T-helper 17 cell (primary cell): ENCODE results near the gene ZNF438. TPM values are rescaled to one million over a fixed set of nuclear protein-coding genes. Genes with fewer than 3 reads are reported as not detected.
A peak's percentile ranks its signal among the peaks of the same experiment; 100 is the strongest.

Experiments used
- ATAC-seq: fragments of 150-1000 bp; cut with Tn5 transposase; 2 replicates; pipeline ENCODE4 v1.10.0; 2021; ENCODE audit warnings: mild to moderate bottlenecking, moderate library complexity
- DNase-seq, 3 donors: peaks; one replicate each; pipeline versions ENCODE4 v3.0.0 to v3.0.0-alpha.2; 2020 to 2021
- H3K9me3 ChIP-seq: one replicate; pipeline ENCODE4 v1.7.0; 2013; ENCODE audit warnings: low read length, mild to moderate bottlenecking; ENCODE audit not compliant: control insufficient read depth, poor library complexity, severe bottlenecking
- H3K27ac Mint-ChIP-seq: one replicate; pipeline ENCODE4 v1.8.0; 2022; ENCODE audit warnings: mild to moderate bottlenecking, moderate library complexity, mixed read lengths
- H3K27me3 Mint-ChIP-seq: one replicate; pipeline ENCODE4 v1.8.0; 2022; ENCODE audit warnings: mixed read lengths
- H3K36me3 Mint-ChIP-seq: one replicate; pipeline ENCODE4 v1.8.0; 2022; ENCODE audit warnings: low read depth, mixed read lengths
- H3K4me1 Mint-ChIP-seq: one replicate; pipeline ENCODE4 v1.8.0; 2022; ENCODE audit warnings: mild to moderate bottlenecking, mixed read lengths
- H3K4me3 Mint-ChIP-seq: one replicate; pipeline ENCODE4 v1.8.0; 2022; ENCODE audit warnings: mild to moderate bottlenecking, moderate library complexity, mixed read lengths
- total RNA-seq, 4 donors: library from RNA in 2 of 4; stranded (reverse) in 2 of 4; gene quantifications; one replicate each; pipeline ENCODE4 v1.2.3 and lab custom pipeline; 2022 to 2026

Gene ZNF438
- total RNA-seq, 2 donors from 2014 or later: 3.1 to 3.7 TPM

- DNase-seq: no peak
- H3K9me3 ChIP-seq: no peaks in the 10 kb centered on the region
- Mint-ChIP-seq H3K4me1 (peaks cover 2% of the 10 kb centered on the region), H3K27me3 (peaks cover 7% of the 10 kb centered on the region), H3K36me3 (no peaks in the 10 kb centered on the region), H3K27ac (no peak overlapping the region), H3K4me3 (no peak overlapping the region)
- ATAC-seq: no peak
Observed at GRCh38 chr10:30830315-30831230, 201.1 kb downstream of the ZNF438 start.

GRCh38 chr10:30829901-30830300 is 201.8 kb downstream of the ZNF438 start:
- DNase-seq (no peak), ATAC-seq (no peak)
- Mint-ChIP-seq H3K27ac (no peak overlapping the region), H3K4me1 (peaks cover 2% of the 10 kb centered on the region), H3K27me3 (peaks cover 7% of the 10 kb centered on the region), H3K4me3 (no peak overlapping the region), H3K36me3 (no peaks in the 10 kb centered on the region)
- H3K9me3 ChIP-seq: no peaks in the 10 kb centered on the region

GRCh38 chr10:30828680-30829079 is 203.0 kb downstream of the ZNF438 start:
- no peak for DNase-seq
- no peaks in the 10 kb centered on the region for H3K36me3 Mint-ChIP-seq
- H3K27me3 Mint-ChIP-seq: peaks cover 7% of the 10 kb centered on the region
- no peak overlapping the region for H3K27ac Mint-ChIP-seq
- H3K4me3 Mint-ChIP-seq: no peak overlapping the region
- ATAC-seq: no peak
- no peaks in the 10 kb centered on the region for H3K9me3 ChIP-seq
- peaks cover 2% of the 10 kb centered on the region for H3K4me1 Mint-ChIP-seq

- no peak for DNase-seq
- peaks cover 2% of the 10 kb centered on the region for H3K4me1 Mint-ChIP-seq
- ATAC-seq: no peak
Observed at GRCh38 chr10:30828164-30828563, 203.5 kb downstream of the ZNF438 start.

GRCh38 chr10:30827531-30828120 is 204.0 kb downstream of the ZNF438 start:
- Mint-ChIP-seq H3K27ac (no peak overlapping the region), H3K4me1 (peaks cover 2% of the 10 kb centered on the region), H3K27me3 (peaks cover 7% of the 10 kb centered on the region), H3K4me3 (no peak overlapping the region), H3K36me3 (no peaks in the 10 kb centered on the region)
- ATAC-seq: no peak
- H3K9me3 ChIP-seq: no peaks in the 10 kb centered on the region
- no peak for DNase-seq

More at GRCh38 chr10:30828164-30828563, 203.5 kb downstream of the ZNF438 start:
- Mint-ChIP-seq H3K27me3 (peaks cover 7% of the 10 kb centered on the region), H3K4me3 (no peak overlapping the region), H3K27ac (no peak overlapping the region), H3K36me3 (no peaks in the 10 kb centered on the region)
- H3K9me3 ChIP-seq: no peaks in the 10 kb centered on the region

- Mint-ChIP-seq H3K27ac (no peak overlapping the region), H3K4me1 (peaks cover 4% of the 10 kb centered on the region)
- no peak for ATAC-seq
Observed at GRCh38 chr10:30826679-30827078, 205.0 kb downstream of the ZNF438 start.

GRCh38 chr10:30825495-30825894 is 206.2 kb downstream of the ZNF438 start:
- no peak overlapping the region for H3K27ac Mint-ChIP-seq
- no peaks in the 10 kb centered on the region for H3K36me3 Mint-ChIP-seq

More at GRCh38 chr10:30826679-30827078, 205.0 kb downstream of the ZNF438 start:
- DNase-seq: no peak
- Mint-ChIP-seq H3K36me3 (no peaks in the 10 kb centered on the region), H3K4me3 (no peak overlapping the region), H3K27me3 (peaks cover 7% of the 10 kb centered on the region)
- no peaks in the 10 kb centered on the region for H3K9me3 ChIP-seq

GRCh38 chr10:30825022-30825421 is 206.6 kb downstream of the ZNF438 start:
- H3K9me3 ChIP-seq: no peaks in the 10 kb centered on the region
- no peak overlapping the region for H3K27ac Mint-ChIP-seq
- H3K4me3 Mint-ChIP-seq: no peak overlapping the region
- peaks cover 7% of the 10 kb centered on the region for H3K27me3 Mint-ChIP-seq
- no peak for DNase-seq
- peaks cover 5% of the 10 kb centered on the region for H3K4me1 Mint-ChIP-seq
- no peak for ATAC-seq
- no peaks in the 10 kb centered on the region for H3K36me3 Mint-ChIP-seq

More at GRCh38 chr10:30825495-30825894, 206.2 kb downstream of the ZNF438 start:
- H3K9me3 ChIP-seq: no peaks in the 10 kb centered on the region
- ATAC-seq (no peak), DNase-seq (no peak)
- Mint-ChIP-seq H3K27me3 (peaks cover 7% of the 10 kb centered on the region), H3K4me1 (peaks cover 5% of the 10 kb centered on the region), H3K4me3 (no peak overlapping the region)

GRCh38 chr10:30823651-30824050 is 208.0 kb downstream of the ZNF438 start:
- H3K9me3 ChIP-seq: no peaks in the 10 kb centered on the region
- Mint-ChIP-seq H3K27ac (no peak overlapping the region), H3K27me3 (peaks cover 7% of the 10 kb centered on the region), H3K4me1 (peaks cover 3% of the 10 kb centered on the region), H3K36me3 (no peaks in the 10 kb centered on the region), H3K4me3 (no peak overlapping the region)
- DNase-seq: no peak
- no peak for ATAC-seq

- ATAC-seq (no peak), DNase-seq (no peak)
- Mint-ChIP-seq H3K27me3 (peaks cover 7% of the 10 kb centered on the region), H3K4me1 (peaks cover 3% of the 10 kb centered on the region), H3K27ac (no peak overlapping the region), H3K4me3 (no peak overlapping the region), H3K36me3 (no peaks in the 10 kb centered on the region)
- H3K9me3 ChIP-seq: no peaks in the 10 kb centered on the region
Observed at GRCh38 chr10:30822693-30823465, 208.8 kb downstream of the ZNF438 start.

GRCh38 chr10:30821994-30822692 is 209.5 kb downstream of the ZNF438 start:
- peaks cover 3% of the 10 kb centered on the region for H3K4me1 Mint-ChIP-seq
- no peak overlapping the region for H3K4me3 Mint-ChIP-seq
- H3K27ac Mint-ChIP-seq: peak overlapping the region; percentile 45
- ATAC-seq: no peak
- peaks cover 7% of the 10 kb centered on the region for H3K27me3 Mint-ChIP-seq
- H3K36me3 Mint-ChIP-seq: no peaks in the 10 kb centered on the region
- DNase-seq: no peak
- no peaks in the 10 kb centered on the region for H3K9me3 ChIP-seq

- no peak for ATAC-seq
- H3K27ac Mint-ChIP-seq: peak overlapping the region; percentile 45
- H3K4me3 Mint-ChIP-seq: no peak overlapping the region
- H3K36me3 Mint-ChIP-seq: no peaks in the 10 kb centered on the region
- no peaks in the 10 kb centered on the region for H3K9me3 ChIP-seq
- peaks cover 3% of the 10 kb centered on the region for H3K4me1 Mint-ChIP-seq
- no peak for DNase-seq
- H3K27me3 Mint-ChIP-seq: peaks cover 3% of the 10 kb centered on the region
Observed at GRCh38 chr10:30821261-30821993, 210.2 kb downstream of the ZNF438 start.
